ENCODE results near the gene UGT1A1.

Gene UGT1A1

GRCh38 chr2:233758849-233759248 lies 1.2 kb upstream of the UGT1A1 start:
- no peak for DNase-seq

- DNase-seq = no peak
Measured at GRCh38 chr2:233761040-233761769, 1.1 kb downstream of the UGT1A1 start.

DNA sequence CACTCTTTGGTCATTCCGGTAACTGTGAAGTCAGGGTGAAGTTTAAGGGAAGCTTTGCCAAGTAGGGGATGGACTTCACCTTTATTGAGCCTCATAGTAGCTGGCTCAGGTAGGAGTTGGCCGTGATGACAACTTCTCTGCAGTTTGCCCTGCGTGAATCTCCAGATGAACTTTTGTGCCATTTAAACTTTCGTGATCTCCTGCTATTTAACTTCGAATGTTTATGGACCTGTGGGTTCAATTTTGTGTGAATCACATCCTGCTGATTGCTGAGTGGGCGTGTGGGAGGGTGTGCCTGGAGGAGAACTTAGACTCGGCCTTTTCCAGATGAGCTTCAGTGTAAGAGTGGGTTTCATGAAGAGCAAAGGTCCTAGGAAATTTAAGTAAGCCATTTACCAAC lies 4.2 kb downstream of the UGT1A1 start:
- DNase-seq = no peak

GRCh38 chr2:233764761-233765160 lies 4.7 kb downstream of the UGT1A1 start:
- DNase-seq = no peak

DNA sequence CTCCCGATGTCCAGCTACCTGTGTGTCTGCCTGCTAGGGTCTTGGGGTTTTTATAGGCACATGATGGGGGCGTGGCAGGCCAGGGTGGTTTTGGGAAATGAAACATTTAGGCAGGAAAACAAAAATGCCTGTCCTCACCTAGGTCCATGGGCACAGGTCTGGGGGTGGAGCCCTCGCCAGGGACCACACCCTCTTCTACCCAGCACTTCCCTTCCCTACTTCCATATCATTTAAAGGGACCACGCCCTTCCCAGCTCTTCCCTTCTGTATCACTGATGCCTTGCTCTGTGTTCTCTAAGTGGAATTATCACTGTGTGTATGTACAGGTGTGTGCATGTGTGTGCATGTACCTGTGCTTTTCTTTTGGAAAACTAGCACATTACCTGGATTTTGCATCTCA lies 6.3 kb downstream of the UGT1A1 start:
- DNase-seq = no peak

DNA sequence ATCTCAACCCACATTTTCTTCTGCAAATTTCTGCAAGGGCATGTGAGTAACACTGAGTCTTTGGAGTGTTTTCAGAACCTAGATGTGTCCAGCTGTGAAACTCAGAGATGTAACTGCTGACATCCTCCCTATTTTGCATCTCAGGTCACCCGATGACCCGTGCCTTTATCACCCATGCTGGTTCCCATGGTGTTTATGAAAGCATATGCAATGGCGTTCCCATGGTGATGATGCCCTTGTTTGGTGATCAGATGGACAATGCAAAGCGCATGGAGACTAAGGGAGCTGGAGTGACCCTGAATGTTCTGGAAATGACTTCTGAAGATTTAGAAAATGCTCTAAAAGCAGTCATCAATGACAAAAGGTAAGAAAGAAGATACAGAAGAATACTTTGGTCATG lies 8.0 kb downstream of the UGT1A1 start:
- DNase-seq = no peak

DNA sequence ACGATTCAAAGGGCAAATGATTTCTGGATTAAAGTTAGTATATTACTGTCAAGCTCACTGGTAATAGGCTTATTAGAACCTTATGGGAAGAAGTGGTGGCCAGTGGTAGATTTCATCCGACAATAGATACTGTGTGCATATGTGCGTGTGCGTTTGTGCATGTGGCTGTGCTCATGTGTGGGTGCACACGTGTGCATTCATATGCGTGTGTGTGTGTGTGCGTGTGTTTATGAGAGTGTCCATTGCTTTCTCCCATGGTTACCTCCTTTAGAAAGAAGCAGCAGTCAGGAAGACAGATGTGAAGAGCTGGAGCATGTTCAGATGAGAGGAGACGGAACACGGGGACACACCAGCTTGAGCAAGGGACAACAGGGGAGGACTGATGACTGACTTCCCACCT lies 9.2 kb downstream of the UGT1A1 start:
- no peak for DNase-seq

DNA sequence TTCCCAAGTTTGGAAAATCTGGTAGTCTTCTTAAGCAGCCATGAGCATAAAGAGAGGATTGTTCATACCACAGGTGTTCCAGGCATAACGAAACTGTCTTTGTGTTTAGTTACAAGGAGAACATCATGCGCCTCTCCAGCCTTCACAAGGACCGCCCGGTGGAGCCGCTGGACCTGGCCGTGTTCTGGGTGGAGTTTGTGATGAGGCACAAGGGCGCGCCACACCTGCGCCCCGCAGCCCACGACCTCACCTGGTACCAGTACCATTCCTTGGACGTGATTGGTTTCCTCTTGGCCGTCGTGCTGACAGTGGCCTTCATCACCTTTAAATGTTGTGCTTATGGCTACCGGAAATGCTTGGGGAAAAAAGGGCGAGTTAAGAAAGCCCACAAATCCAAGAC lies 12.1 kb downstream of the UGT1A1 start:
- no peak for DNase-seq

DNA sequence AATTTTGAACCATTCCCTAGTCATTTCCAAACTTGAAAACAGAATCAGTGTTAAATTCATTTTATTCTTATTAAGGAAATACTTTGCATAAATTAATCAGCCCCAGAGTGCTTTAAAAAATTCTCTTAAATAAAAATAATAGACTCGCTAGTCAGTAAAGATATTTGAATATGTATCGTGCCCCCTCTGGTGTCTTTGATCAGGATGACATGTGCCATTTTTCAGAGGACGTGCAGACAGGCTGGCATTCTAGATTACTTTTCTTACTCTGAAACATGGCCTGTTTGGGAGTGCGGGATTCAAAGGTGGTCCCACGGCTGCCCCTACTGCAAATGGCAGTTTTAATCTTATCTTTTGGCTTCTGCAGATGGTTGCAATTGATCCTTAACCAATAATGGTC lies 12.5 kb downstream of the UGT1A1 start:
- no peak for DNase-seq

- no peak for DNase-seq
Measured at GRCh38 chr2:233773854-233774253, 13.8 kb downstream of the UGT1A1 start.

GRCh38 chr2:233775414-233775813 lies 15.3 kb downstream of the UGT1A1 start:
- no peak for DNase-seq

DNA sequence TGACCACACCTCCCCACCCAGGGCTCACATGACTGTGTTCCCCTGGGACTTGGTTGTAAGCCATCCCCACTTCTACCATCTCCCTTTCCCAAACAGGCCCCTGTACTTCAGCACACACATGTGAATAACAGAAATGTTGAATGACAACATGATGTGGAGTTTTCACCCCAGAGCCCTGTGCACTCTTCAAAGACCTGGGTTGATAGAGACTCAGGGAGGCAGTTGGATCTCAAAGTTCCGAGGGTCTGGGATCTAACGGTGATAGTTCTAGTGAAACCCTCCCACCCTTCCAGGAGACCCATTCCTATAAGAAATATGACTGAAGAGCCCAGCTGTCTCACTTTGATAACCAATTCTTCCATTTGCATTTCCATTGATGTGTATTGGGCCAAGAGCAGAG lies 18.0 kb downstream of the UGT1A1 start, which contains the start of gene MROH2A:
Gene MROH2A (plus strand): TSS at position 301 of the 400 bp plus-strand sequence. CDS start 1,029 bp downstream, outside the sequence.
- DNase-seq = no peak

GRCh38 chr2:233779722-233780121 lies 19.7 kb downstream of the UGT1A1 start:
- no peak for DNase-seq

GRCh38 chr2:233780771-233781170 lies 20.7 kb downstream of the UGT1A1 start:
- DNase-seq = no peak

DNA sequence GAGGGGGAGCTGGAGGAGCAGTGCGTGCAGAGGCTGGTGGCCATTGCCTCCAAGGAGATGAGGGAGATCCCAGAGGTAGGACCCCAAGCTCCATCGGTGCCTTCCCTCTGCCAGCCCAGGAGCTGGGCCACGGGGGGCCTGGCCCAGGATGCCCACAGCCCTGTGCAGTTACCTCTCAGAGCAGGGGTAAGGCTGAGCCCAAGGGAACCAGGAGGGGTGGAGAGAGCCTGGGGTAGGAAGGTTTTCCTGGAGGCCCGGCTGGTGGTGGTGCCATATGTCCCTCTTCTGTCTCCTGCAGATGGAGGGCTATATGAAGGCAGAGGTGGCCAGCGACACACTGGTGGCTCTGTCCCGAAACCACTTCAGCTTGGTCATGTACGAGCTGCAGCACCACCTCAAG lies 29.5 kb downstream of the UGT1A1 start:
- DNase-seq = no peak

DNA sequence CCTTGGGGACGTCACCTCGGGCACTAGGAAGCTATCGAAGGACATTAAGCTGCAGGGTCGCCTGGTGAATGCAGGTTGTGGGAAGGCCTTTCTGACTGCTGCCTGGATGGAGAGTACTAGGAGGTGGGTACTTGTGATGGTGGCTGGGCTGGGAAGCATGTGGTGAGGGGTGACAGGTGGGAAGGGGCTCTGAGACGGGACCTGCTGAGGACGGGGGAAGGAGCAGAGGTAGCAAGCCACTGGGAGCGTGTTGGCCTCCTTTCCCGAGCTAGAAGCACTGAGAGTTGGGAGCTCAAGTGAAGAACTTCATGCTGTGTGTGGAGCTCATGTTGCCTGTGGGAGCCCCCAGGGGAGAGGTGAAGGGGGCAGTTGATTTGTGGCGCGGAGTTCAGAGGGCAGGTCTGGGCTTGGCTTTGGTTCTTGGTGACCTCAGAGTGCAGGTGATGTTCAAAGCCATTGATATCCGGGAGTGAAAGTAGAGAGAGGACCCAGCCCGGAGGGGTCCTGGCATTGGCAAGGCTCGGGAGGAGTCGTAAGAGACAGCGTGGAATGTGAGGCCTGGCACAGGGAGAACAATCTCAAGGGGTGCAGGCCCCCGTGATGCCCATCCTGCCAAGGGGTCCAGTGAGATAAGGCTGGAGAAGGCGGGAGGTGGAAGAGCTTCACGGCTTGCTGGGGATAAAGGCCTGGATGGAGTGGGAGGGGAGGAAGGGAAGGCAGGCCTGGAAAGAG lies 31.2 kb downstream of the UGT1A1 start:
- no peak for DNase-seq

DNA sequence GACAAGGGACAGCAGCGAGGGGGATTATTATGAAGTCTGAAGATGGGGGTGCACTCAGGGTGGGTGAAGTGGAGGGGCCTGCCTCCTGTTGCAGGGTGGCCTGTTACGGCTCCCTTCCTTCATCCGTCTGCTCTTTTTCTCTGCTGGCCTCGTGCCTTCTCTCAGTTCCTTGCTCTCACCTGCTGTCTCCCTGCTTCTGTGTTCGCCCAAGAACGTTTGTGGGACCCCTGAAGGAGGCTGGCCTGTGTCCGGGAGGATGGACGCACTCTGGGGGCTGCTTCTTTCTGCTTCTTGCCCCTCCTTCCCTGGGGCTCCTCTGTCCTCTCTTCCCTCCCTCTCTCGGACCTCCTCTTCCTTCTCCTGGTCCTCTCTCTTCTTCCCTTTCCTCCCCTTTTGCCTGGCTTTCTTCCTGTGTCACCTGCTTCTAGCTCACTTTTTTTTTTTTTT lies 31.8 kb downstream of the UGT1A1 start:
- no peak for DNase-seq

DNA sequence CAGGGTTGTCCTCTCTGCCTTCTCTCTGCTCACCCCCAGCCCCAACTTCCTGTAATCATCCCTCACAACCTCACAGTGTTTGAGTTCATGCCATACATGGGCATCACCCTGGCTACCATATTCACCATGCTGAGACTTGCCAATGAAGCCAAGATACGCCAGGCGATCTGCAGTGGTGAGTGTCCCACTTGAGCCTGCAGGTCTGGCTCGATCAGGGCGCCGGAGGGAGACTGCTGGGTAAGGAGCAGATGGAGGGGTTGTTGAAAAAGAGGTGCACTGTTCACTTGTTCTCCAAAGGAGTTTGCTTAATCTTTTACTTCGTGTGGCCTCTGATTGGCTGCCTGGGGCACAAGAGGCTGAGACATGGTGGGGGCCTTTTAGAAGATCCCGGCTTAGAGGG lies 32.6 kb downstream of the UGT1A1 start:
- DNase-seq = peak; percentile 40

- DNase-seq = peak; percentile 41
Measured at GRCh38 chr2:233793465-233794127, 33.5 kb downstream of the UGT1A1 start.

DNA sequence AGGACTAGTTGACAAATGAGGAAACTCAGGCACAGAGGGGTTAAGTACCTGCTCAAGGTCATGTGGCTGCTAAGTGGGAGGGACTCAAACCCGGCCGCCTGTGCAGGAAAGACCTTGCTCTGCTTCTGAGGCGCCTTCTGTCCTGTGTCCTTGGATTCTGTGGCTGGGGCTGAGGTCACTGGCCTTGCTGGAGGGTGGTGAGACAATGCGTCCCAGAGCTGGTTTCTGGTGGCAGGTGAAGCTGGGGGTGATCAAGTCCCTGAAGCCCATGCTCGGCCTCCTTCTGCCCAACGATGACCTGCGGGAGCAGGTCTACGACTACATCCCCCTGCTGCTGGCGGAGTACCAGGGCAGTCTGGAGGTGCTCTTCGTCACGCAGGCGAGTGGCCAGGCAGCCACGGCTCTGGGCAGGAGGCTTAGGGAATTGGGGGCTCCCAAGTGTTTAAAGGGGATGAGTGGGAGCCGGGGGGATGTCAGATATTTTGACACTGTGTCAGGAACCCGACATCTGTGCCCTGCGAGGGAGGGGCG lies 34.1 kb downstream of the UGT1A1 start:
- DNase-seq = no peak

- DNase-seq = no peak
Measured at GRCh38 chr2:233795735-233796171, 35.7 kb downstream of the UGT1A1 start.

DNA sequence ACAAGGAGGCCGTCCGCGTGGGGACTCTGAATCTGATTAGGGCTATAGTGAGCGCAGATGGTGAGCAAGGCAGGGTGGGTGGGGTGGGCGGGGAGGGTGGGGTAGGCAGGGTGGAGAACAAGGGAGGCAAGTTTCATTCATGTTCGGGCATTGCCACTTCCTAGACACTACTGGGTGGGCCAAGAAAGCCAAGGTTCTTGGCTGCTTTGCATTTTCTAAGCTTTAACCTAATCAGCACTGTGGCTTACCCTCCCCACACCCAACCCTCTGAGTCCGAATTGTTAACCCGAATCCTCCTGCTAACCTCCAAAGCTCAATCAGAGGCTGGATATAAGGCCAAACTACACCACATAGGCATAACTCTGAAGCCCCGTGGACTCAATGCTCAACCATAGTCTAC lies 36.2 kb downstream of the UGT1A1 start:
- peak; percentile 17 for DNase-seq

GRCh38 chr2:233798335-233799086 lies 38.4 kb downstream of the UGT1A1 start:
- DNase-seq = peak; percentile 46

Data from activated CD8-positive, alpha-beta memory T cell treated with anti-CD3 and anti-CD28 coated beads for 24 hours (primary cell).